Testis (tissue), 2 donors: ENCODE measurements around the gene CLSTN1.

ENCODE experiments used
- CTCF ChIP-seq, 3 experiments: fragments of 450-650 bp in 2 of 3; fragments of 200-600 bp in 1 of 3; sonication (generic) in 1 of 3; IDR thresholded peaks; one replicate each; pipeline ENCODE4 v1.5.1; 2016 to 2019; ENCODE audit warnings: antibody characterized with exemption in 3 of 3, mild to moderate bottlenecking in 2 of 3, moderate library complexity in 1 of 3
- POLR2A ChIP-seq: fragments of 450-650 bp; IDR thresholded peaks from one replicate; pipeline ENCODE4 v1.6.1; 2017; ENCODE audit warnings: antibody characterized with exemption, mild to moderate bottlenecking, moderate library complexity

- TF ChIP-seq POLR2A (no peak), CTCF (IDR thresholded peaks at IDR 0.05) (no peak)
Measured at GRCh38 chr1:9858293-9859035, 34.7 kb upstream of the CLSTN1 start.
